Thyroid gland (tissue), 4 donors: Measurements from ENCODE around the gene THYN1. TPM values are rescaled to one million over a fixed set of nuclear protein-coding genes. Genes with fewer than 3 reads are reported as not detected.
A peak's percentile ranks its signal among the peaks of the same experiment; 100 is the strongest.

Experiments used
- DNase-seq, 2 donors: peaks; one replicate each; pipeline ENCODE4 v3.0.0-alpha.2; 2019
- H3K27ac ChIP-seq, 3 donors: fragments of 200-600 bp; sonication (generic); 1 replicate in 2 of 3; 2 replicates in 1 of 3; pipeline ENCODE4 v1.5.1; 2016 to 2019; ENCODE audit warnings: mild to moderate bottlenecking in 1 of 3, moderate library complexity in 1 of 3
- H3K27me3 ChIP-seq: fragments of 200-600 bp; sonication (generic); one replicate; pipeline ENCODE4 v1.5.1; 2019
- H3K36me3 ChIP-seq, 2 donors: fragments of 200-600 bp; sonication (generic); one replicate each; pipeline ENCODE4 v1.5.1; 2016 to 2019
- H3K4me1 ChIP-seq, 2 donors: fragments of 200-600 bp; sonication (generic); one replicate each; pipeline ENCODE4 v1.5.1; 2017 to 2019
- H3K4me3 ChIP-seq, 3 donors: fragments of 200-600 bp; sonication (generic); replicated peaks in 1 of 3; 1 replicate in 2 of 3; 2 replicates in 1 of 3; pipeline ENCODE4 v1.5.1; 2016; ENCODE audit warnings: mild to moderate bottlenecking in 1 of 3
- H3K9me3 ChIP-seq: fragments of 200-600 bp; sonication (generic); one replicate; pipeline ENCODE4 v1.5.1; 2017
- CTCF ChIP-seq, 6 experiments: fragments of 200-600 bp in 3 of 6; fragments of 450-650 bp in 3 of 6; sonication (generic) in 3 of 6; IDR thresholded peaks; one replicate each; pipeline ENCODE4 v1.5.1; 2016 to 2019; ENCODE audit warnings: antibody characterized with exemption in 6 of 6, mild to moderate bottlenecking in 2 of 6, inconsistent platforms in 1 of 6, moderate library complexity in 1 of 6
- POLR2A ChIP-seq, 2 donors: fragments of 450-650 bp; IDR thresholded peaks; one replicate each; pipeline ENCODE4 v1.6.1; 2017; ENCODE audit warnings: antibody characterized with exemption in 2 of 2, mild to moderate bottlenecking in 2 of 2, moderate library complexity in 1 of 2
- WGBS, 2 donors: methylation state at CpG; one replicate each; pipeline ENCODE4 v1.1.5; 2017; 5-methylcytosine and 5-hydroxymethylcytosine counted together
- intact Hi-C: fragments of 100-400 bp; cut with DNase I; formaldehyde crosslinking; loops from one replicate; pipeline ENCODE4 v1.15.1; 2023
- total RNA-seq, 4 donors: library from RNA; depleted of rRNA; stranded (reverse); fragments of >200 nt; gene quantifications; one replicate each; pipeline ENCODE4 v1.2.3, GENCODE V29; 2016

The THYN1 gene
- 10 to 100 TPM; 42.4 to 77.9 (median 63.8) TPM for total RNA-seq

GRCh38 chr11:134253188-134253993, at the start of gene THYN1, which contains the start of gene ACAD8:
TSS of gene THYN1 (minus strand) at chr11:134253352. CDS start at chr11:134252882, 470 bp downstream.
TSS of gene ACAD8 (plus strand) at chr11:134253568. CDS start at chr11:134253601, 33 bp downstream.
- intact Hi-C loops, result loop anchor here (5.0 kb wide), 1 partner anchor 79 kb away; the partner anchor contains the start of gene GLB1L2
- 0 to 4% methylated on average over 13 to 19 of the region's 70 CpGs for WGBS, 2 donors
- TF ChIP-seq POLR2A (IDR thresholded peaks at IDR 0.05) (peak in 1 of 2 donors; percentile 84), CTCF (IDR thresholded peaks at IDR 0.05) (peak in 5 of 6 experiments; percentile 10 to 61 (median 39))
- H3K4me3 ChIP-seq, result peak within 1 kb of the TSS; percentile 61 to 96 (median 73)
- no peaks in the 10 kb centered on the region for H3K9me3 ChIP-seq
- peaks cover 17 to 18% of the 10 kb centered on the region in 2 donors for H3K36me3 ChIP-seq
- H3K27me3 ChIP-seq, result no peaks in the 10 kb centered on the region
- H3K4me1 ChIP-seq, result peaks cover 12 to 36% of the 10 kb centered on the region in 2 donors
- H3K27ac ChIP-seq, result peak within 1 kb of the TSS; percentile 20 to 75 (median 73)
- peak; percentile 98 for DNase-seq

GRCh38 chr11:134294664-134295063, 41.5 kb upstream of the THYN1 start:
- no peaks in the 10 kb centered on the region for H3K9me3 ChIP-seq
- no peak overlapping the region for H3K27ac ChIP-seq
- no peaks in the 10 kb centered on the region for H3K27me3 ChIP-seq
- H3K36me3 ChIP-seq, result no peaks in the 10 kb centered on the region
- no peak for TF ChIP-seq CTCF (IDR thresholded peaks at IDR 0.05)
- TF ChIP-seq POLR2A (IDR thresholded peaks at IDR 0.05), result no peak
- intact Hi-C loops, result no loop called here
- no peak for DNase-seq
- no peak overlapping the region for H3K4me3 ChIP-seq
- no peaks in the 10 kb centered on the region for H3K4me1 ChIP-seq
- 86 to 89% methylated on average over 9 of the region's 9 CpGs for WGBS, 2 donors

- H3K27me3 ChIP-seq, result no peaks in the 10 kb centered on the region
- H3K9me3 ChIP-seq, result no peaks in the 10 kb centered on the region
- H3K36me3 ChIP-seq, result no peaks in the 10 kb centered on the region
- no peaks in the 10 kb centered on the region for H3K4me1 ChIP-seq
- TF ChIP-seq CTCF (IDR thresholded peaks at IDR 0.05) (no peak), POLR2A (IDR thresholded peaks at IDR 0.05) (no peak)
- H3K4me3 ChIP-seq, result no peak overlapping the region
- no peak for DNase-seq
- H3K27ac ChIP-seq, result no peak overlapping the region
- intact Hi-C loops, result no loop called here
- 86% methylated on average over 20 of the region's 20 CpGs for WGBS, 2 donors
These were observed 40.3 kb upstream of the THYN1 start for GRCh38 chr11:134293119-134294113.

- 88 to 90% methylated on average over 13 to 15 of the region's 15 CpGs for WGBS, 2 donors
These were observed 39.5 kb upstream of the THYN1 start for GRCh38 chr11:134292661-134293060.

More at GRCh38 chr11:134292661-134293060, 39.5 kb upstream of the THYN1 start:
- Histone ChIP-seq H3K4me3 (no peak overlapping the region), H3K27ac (no peak overlapping the region), H3K27me3 (no peaks in the 10 kb centered on the region), H3K4me1 (no peaks in the 10 kb centered on the region), H3K36me3 (no peaks in the 10 kb centered on the region), H3K9me3 (no peaks in the 10 kb centered on the region)
- TF ChIP-seq POLR2A (IDR thresholded peaks at IDR 0.05), result no peak
- TF ChIP-seq CTCF (IDR thresholded peaks at IDR 0.05), result no peak
- intact Hi-C loops, result no loop called here
- DNase-seq, result no peak
